Left lung (tissue), 10 donors: Measurements from ENCODE around the gene NPAS1. TPM values are rescaled to one million over a fixed set of nuclear protein-coding genes. Genes with fewer than 3 reads are reported as not detected.

Experiments used
- ATAC-seq: fragments of 200-7000 bp; cut with Tn5 transposase; one replicate; pipeline ENCODE4 v1.9.1; 2020; ENCODE audit warnings: moderate library complexity
- DNase-seq, 4 donors: peaks; one replicate each; pipeline ENCODE4 v3.0.0-alpha.2; 2013 to 2020
- H3K27ac ChIP-seq, 2 donors: fragments of 200-600 bp; sonication (generic) in 1 of 2; one replicate each; pipeline versions ENCODE4 v1.5.0 to v1.8.0; 2020 to 2021
- H3K27me3 ChIP-seq, 2 donors: fragments of 200-600 bp; sonication (generic) in 1 of 2; one replicate each; pipeline versions ENCODE4 v1.5.0 to v1.8.0; 2020 to 2021
- H3K36me3 ChIP-seq, 2 donors: fragments of 200-600 bp; sonication (generic) in 1 of 2; one replicate each; pipeline versions ENCODE4 v1.5.0 to v1.8.0; 2020 to 2021
- H3K4me1 ChIP-seq, 2 donors: fragments of 200-600 bp; one replicate each; pipeline ENCODE4 v1.8.0; 2021
- H3K4me3 ChIP-seq, 2 donors: fragments of 200-600 bp; sonication (generic) in 1 of 2; one replicate each; pipeline versions ENCODE4 v1.5.0 to v1.8.0; 2020 to 2021; ENCODE audit warnings: mild to moderate bottlenecking in 1 of 2
- H3K9me3 ChIP-seq, 2 donors: fragments of 200-600 bp; sonication (generic) in 1 of 2; one replicate each; pipeline versions ENCODE4 v1.5.0 to v1.8.0; 2020 to 2021
- intact Hi-C, 2 donors: fragments of 100-400 bp; cut with DNase I; formaldehyde crosslinking; loops; one replicate each; pipeline versions ENCODE4 v1.11.2 to v1.14.2; 2022
- polyA plus RNA-seq, 6 donors: library from polyadenylated mRNA; unstranded; fragments of 120-200 nt; gene quantifications; one replicate each; pipeline ENCODE4 v1.2.1, GENCODE V29; 2013; ENCODE audit not compliant: insufficient read length in 6 of 6
- total RNA-seq, 2 donors: library from RNA; stranded (reverse); fragmentation: NEBNext Ultra II Directional; extraction: Animal tissue kit (Norgen Biotek cat#: 25700); gene quantifications; one replicate each; pipeline ENCODE4 v1.2.1, GENCODE V29; 2021
- TF ChIP-seq, protein P1 (sequence below), 2 donors: fragments of 200-600 bp; sonication (generic) in 1 of 2; IDR thresholded peaks; one replicate each; pipeline versions ENCODE4 v1.5.0 to v1.8.0; 2021; ENCODE audit warnings: antibody characterized with exemption in 2 of 2
- donor health status: DM: no; HTN: yes; CAD: no.
- donor health status: DM: no; HTN: no; CAD: no.

NPAS1 gene
- total and polyA plus RNA-seq, 8 donors = 0.50 to 2.0 (median 1.3) TPM

DNA sequence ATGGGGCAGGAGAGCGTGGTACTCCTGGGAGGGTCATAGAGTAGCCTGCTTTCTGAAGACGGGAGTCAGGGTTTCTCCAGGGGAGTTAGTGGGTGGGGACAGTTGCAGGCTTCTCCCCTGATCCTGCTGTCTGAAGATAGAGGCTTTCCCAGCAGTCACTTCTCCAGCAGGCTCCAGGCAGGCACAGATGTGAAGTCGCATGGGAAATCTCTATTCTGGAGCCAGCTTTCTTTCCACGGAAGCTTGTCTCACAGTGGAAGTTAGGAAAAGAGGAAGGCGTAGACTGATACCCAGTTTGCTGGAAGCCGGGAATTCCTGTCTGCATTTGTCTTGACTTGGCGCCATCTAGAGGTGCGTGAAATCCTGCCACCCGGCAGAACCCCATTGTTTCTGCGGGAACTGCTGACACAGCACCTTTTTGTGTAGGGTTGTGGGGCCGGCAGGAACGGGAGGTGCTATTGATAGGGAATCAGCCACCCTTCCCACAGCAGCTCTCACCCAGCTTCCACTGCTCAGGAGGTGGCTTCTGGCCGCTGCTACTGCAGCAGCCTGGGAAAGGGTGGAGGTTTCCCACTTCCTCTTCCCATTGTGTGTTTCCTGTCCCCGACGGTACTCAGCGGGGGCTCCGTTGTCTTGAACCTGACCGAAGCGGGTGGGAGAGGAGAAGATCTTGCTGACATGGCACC, 28.5 kb upstream of the NPAS1 start:
- H3K36me3 ChIP-seq = peaks cover 0 to 70% of the 10 kb centered on the region in 2 donors
- peak; percentile 85 for ATAC-seq

DNA sequence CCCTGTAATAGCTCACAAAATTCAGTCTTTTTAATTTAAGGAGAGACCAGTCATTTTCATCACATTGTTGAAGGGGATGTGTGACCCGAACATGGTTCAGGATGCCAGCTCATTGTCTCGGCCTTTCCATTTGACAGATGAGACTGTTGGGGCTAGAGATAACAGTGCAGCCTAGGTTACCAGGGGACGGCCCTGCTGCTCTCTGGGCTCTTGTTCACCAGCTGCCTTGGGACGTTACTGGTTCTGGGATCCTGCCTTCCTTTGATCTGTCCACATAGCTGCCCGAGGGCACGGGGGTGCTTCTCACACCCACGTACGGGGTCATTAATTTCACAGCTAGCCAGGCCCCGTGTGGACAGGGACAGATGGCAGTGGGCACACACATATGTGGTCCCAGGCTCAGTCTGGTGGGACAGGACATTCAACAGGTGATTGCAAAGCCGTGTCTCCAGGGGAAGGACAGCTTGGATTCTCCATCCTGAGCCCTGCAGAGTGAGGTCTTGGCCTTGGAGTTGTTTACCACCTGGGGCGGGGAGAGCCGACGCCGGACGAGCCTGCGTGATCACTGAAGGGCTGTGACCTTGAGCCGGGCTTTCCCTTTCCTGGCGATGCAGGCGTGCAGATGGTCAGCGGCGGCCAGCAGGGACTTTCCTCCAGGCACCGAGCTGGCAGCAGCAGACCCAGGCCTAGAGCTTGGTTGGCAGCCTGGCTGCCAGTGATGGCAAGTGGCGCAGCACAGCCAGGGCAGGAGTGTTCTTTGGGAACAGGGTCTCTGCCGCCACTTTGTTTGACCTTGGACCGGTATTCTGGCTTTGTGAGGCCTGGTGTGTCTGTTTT, 26.7 kb upstream of the NPAS1 start:
- Histone ChIP-seq H3K27ac (no peak overlapping the region), H3K4me1 (peaks cover 6 to 35% of the 10 kb centered on the region in 2 donors), H3K27me3 (no peaks in the 10 kb centered on the region), H3K4me3 (no peak overlapping the region), H3K9me3 (no peaks in the 10 kb centered on the region), H3K36me3 (peaks cover 0 to 79% of the 10 kb centered on the region in 2 donors)
- DNase-seq = no peak
- no peak for ATAC-seq
- intact Hi-C loops = loop anchor here in 1 of 2 donors (10.0 kb wide), 1 partner anchor 78 kb away; no protein-coding TSS in a partner anchor
- TF ChIP-seq, protein P1, sequence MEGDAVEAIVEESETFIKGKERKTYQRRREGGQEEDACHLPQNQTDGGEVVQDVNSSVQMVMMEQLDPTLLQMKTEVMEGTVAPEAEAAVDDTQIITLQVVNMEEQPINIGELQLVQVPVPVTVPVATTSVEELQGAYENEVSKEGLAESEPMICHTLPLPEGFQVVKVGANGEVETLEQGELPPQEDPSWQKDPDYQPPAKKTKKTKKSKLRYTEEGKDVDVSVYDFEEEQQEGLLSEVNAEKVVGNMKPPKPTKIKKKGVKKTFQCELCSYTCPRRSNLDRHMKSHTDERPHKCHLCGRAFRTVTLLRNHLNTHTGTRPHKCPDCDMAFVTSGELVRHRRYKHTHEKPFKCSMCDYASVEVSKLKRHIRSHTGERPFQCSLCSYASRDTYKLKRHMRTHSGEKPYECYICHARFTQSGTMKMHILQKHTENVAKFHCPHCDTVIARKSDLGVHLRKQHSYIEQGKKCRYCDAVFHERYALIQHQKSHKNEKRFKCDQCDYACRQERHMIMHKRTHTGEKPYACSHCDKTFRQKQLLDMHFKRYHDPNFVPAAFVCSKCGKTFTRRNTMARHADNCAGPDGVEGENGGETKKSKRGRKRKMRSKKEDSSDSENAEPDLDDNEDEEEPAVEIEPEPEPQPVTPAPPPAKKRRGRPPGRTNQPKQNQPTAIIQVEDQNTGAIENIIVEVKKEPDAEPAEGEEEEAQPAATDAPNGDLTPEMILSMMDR (IDR thresholded peaks at IDR 0.05) = no peak

More for the DNA sequence above, 28.5 kb upstream of the NPAS1 start:
- Histone ChIP-seq H3K9me3 (no peaks in the 10 kb centered on the region), H3K4me3 (no peak overlapping the region), H3K27ac (peak overlapping the region; percentile 9 to 63), H3K4me1 (peaks cover 6 to 35% of the 10 kb centered on the region in 2 donors), H3K27me3 (no peaks in the 10 kb centered on the region)
- DNase-seq = peak in 3 of 4 donors; percentile 78 to 93 (median 85)
- intact Hi-C loops = loop anchor here (2.0 to 10.0 kb wide), 2 partner anchors 76 to 130 kb away; partner anchors contain the start of gene ARHGAP35 (in 1 of the 2)
- TF ChIP-seq, protein P1 (IDR thresholded peaks at IDR 0.05) = peak; percentile 59 to 77

DNA sequence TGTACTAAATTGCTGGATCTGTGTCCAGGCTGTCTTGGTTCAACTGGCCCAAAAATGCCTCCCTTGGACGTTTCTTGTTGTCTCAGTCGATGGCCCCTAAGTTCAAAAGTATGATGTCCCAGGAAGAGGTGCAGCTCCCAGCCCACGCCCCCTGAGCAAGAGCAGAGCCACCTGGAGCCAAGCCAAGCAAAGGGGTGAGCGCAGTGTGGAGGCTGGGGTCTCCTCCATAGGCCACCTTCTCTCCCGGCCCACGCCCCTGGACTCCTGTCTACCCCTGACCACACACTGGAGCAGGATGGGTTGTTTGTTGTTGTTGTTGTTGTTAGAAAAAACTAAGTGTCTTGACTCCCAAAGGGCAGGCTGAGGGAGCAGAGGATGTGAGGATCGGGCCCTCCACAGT, 26.0 kb upstream of the NPAS1 start:
- intact Hi-C loops = loop anchor here in 1 of 2 donors (10.0 kb wide), 1 partner anchor 79 kb away; no protein-coding TSS in a partner anchor
- Histone ChIP-seq H3K36me3 (peaks cover 0 to 79% of the 10 kb centered on the region in 2 donors), H3K27me3 (no peaks in the 10 kb centered on the region), H3K4me3 (no peak overlapping the region), H3K9me3 (no peaks in the 10 kb centered on the region), H3K4me1 (peaks cover 6 to 35% of the 10 kb centered on the region in 2 donors), H3K27ac (no peak overlapping the region)
- ATAC-seq (no peak), DNase-seq (no peak)
- TF ChIP-seq, protein P1 (IDR thresholded peaks at IDR 0.05) = no peak

DNA sequence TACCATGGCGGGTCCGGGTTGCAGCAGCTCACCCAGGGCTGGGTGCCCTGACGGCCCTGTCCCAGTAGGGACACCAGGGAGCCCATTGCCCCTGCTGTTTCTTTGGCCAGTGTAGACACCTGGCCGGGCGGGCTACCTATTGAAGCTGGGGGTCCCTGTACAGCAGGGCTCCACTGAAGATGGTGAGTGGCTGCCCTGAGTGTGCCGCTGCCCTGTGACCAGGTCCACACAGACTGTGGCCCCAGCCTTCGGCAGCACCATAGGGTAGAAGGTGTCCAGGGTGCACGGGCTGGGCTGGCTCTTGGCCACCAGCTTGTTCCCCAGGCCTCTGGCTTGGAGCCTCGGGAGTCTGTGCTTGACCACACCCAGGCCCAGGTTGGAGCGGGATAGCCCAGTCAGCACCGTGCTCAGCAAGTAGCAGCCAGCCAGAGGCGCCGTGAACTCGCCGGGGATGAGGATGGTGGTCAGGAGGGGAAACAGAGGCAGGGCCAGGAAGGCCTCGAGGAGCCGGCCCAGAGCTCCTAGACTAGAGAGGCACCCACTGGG, 25.4 kb upstream of the NPAS1 start:
- intact Hi-C loops = loop anchor here in 1 of 2 donors (10.0 kb wide), 1 partner anchor 79 kb away; no protein-coding TSS in a partner anchor
- no peak overlapping the region for H3K4me3 ChIP-seq
- H3K27ac ChIP-seq = no peak overlapping the region
- TF ChIP-seq, protein P1 (IDR thresholded peaks at IDR 0.05) = no peak
- DNase-seq = no peak
- H3K4me1 ChIP-seq = peaks cover 6 to 35% of the 10 kb centered on the region in 2 donors
- H3K36me3 ChIP-seq = peaks cover 0 to 79% of the 10 kb centered on the region in 2 donors
- H3K27me3 ChIP-seq = no peaks in the 10 kb centered on the region
- H3K9me3 ChIP-seq = no peaks in the 10 kb centered on the region
- no peak for ATAC-seq
